ELR (cell line): Measurements from ENCODE around the gene TBCK.
"Not testable (repeated sequence)": the region's sequence is repeated elsewhere in the genome, so short reads cannot be mapped to it uniquely, and the experiment has no call there.

Experiments
- DNase-seq: peaks from one replicate; pipeline ENCODE4 v3.0.0-alpha.2; 2015; ENCODE audit warnings: low read depth

Gene TBCK

GRCh38 chr4:106315968-106316772 lies at the start of gene TBCK, which contains the start of gene AIMP1:
TSS of gene TBCK (minus strand) at chr4:106316209. CDS start at chr4:106308960, 7,249 bp downstream.
TSS of gene AIMP1 (plus strand) at chr4:106316550. CDS start at chr4:106325010, 8,460 bp downstream.
- peak; percentile 92 for DNase-seq

DNA sequence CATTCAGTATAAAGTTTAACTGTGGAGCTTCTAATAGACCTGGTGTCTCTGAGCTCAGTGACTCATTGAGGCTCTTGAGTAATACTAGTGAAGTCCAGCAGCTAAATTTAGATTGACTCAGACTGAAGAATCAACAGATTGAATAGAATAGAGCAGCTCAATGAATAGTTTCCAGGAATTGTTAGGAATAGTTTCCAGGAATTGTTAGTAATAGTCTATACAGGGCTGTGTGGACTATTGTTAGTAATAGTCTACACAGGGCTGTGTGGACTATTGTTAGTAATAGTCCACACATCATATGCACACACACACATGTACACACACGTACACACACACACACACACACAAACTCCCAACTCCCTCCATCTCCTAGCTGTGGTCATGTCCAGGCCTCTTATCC lies 49.6 kb upstream of the TBCK start:
- peak; percentile 93 for DNase-seq

- no peak for DNase-seq
Measured at GRCh38 chr4:106364282-106364681, 48.3 kb upstream of the TBCK start.

GRCh38 chr4:106362086-106362825 lies 46.2 kb upstream of the TBCK start:
- DNase-seq: no peak

GRCh38 chr4:106358899-106359298 lies 42.9 kb upstream of the TBCK start:
- peak; percentile 87 for DNase-seq

DNA sequence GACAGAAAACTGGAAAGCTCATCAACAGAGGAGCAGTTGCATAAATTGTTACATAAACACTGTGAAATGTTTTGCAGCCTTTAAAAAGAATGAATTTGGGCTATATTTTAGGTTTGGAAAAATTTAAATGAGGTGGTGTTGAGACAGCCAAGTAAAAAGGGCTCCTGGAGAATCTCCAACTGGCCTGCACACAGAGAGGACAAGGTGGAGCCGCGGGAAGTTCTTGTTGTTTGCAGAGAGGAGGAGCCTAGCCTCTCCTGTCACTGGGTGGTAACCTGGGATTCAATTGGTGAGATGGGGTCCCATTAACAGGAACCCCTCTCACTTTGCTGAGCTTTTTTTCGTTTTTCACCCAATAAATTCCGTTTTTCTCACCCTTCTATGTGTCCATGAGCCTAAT lies 39.2 kb upstream of the TBCK start:
- DNase-seq: no peak

DNA sequence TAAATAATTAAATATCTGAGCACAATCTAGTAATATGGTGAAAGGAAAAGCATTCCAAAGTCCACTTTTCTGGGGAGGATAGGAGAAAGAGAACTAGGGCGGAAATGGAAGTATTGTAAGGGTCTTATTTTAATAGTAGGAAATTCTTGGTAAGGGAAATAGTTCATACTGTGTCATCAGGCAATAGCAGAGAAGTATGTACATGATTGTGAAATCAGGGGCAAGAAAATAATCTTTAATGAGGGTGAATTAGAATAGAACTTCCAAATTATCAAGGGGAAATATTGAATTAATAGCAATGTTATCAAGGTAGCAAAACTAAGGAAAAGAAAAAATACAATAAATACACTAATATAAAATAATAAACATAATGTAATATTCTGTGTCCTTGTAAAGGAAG lies 37.8 kb upstream of the TBCK start:
- no peak for DNase-seq

- no peak for DNase-seq
Measured at GRCh38 chr4:106351016-106351415, 35.0 kb upstream of the TBCK start.

GRCh38 chr4:106347167-106347566 lies 31.2 kb upstream of the TBCK start:
- DNase-seq: no peak

DNA sequence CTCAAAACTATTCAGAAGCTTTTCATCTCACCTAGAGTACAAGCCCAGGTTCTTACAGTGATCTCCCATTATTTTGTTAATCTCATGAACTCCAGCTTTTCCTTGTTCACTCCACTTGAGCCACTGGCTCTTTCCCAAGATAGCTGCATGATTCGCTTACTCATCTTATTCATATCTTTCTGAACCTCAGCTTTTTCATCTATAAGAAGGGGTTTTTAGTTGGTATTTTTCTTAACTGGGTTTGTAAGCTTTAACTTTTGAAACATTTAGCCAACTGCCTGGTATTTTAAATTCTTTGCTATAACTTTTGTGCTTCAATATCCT lies 28.6 kb upstream of the TBCK start:
- no peak for DNase-seq

DNA sequence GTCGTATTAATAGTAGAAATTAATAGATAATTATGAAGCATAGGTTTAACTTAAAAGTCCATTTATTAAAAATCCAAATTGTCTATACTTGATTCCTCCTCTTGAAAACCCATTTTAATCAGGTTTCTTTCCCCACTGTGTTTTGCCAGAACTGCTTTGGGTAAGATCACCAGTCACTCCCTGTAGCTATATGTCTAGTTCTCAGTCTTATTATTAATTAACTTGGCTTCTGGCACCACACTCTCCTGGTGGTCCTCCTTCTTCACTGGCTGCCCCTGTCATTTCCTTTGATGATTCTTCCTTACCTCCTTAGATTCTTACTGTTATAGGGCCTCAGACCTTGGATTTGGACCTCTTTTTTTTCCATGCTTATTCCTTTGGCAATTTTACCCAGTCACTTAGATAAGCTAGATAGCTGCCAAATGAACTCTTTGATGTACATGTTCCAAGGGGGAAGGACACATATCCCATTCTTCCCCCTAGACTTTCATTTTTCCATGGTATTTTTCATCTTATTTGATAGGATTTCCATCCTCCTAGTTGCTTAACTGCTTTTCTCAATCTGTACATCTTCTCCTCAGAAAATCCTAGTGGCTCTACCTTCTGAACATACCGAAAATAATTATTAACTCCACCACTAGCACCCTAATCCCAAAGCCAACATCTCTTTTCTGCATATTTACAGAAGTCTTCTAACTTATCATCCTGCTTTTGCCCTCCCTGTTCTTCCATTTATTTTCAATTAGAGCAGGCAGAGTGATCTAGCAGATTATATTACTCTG lies 28.0 kb upstream of the TBCK start:
- DNase-seq: no peak

DNA sequence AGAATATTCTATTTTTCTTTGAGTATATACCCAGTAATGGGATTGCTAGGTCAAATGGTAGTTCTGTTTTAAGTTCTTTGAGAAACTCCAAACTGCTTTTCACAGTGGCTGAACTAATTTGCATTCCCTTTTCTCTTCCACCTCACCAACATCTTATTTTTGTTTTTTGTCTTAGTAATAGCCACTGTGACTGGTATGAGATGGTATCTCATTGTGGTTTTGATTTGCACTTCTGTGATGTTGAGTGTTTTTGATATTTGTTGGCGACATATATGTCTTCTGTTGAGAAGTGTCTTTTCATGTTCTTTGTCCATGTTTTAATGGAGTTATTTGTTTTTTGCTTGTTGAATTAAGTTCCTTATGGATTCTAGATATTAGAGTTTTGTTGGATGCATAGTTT lies 24.8 kb upstream of the TBCK start:
- DNase-seq: peak; percentile 7

DNA sequence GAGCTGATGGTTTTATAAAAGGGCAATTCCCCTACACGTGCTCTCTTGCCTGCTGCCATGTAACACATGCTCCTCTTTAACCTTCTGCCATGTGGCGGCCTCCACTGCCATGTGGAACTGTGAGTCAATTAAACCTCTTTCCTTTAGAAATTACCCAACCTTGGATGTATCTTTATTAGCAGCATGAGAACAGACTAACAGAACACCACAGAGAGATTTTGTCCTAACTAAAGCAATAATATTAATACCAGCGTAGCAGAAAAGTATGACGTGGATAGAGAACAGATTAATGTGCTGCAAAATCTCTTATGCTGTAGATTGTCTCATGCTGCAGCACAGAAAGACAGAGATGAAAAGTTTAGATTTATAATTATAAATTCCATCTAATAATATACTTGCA lies 23.4 kb upstream of the TBCK start:
- DNase-seq: no peak

DNA sequence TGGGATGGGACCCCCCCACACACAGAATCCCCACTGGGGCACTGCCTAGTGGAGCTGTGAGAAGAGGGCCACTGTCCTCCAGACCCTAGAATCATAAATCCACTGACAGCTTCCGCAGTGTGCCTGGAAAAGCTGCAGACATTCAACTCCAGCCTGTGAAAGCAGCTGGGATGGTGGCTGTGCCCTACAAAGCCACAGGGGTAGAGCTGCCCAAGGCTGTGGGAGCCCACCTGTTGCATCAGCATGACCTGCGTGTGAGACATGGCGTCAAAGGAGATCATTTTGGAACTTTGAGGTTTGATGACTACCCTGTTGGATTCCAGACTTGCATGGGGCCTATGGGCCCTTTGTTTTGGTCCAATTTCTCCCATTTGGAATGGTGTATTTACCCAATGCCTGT lies 22.7 kb upstream of the TBCK start:
- no peak for DNase-seq

DNA sequence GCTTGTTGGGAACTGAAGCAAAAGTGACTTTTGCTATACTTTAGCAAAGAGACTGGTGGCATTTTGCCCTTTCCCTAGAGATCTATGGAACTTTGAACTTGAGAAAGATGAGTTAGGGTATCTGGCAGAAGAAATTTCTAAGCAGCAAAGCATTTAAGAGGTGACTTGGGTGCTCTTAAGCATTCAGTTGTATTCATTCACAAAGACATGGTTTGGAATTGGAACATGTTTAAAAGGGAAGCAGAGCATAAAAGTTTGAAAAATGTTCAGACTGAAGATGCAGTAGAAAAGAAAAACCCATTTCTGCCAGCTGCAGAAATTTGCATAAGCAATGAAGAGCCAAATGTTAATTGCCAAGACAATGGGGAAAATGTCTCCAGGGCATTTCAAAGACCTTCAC lies 21.9 kb upstream of the TBCK start:
- no peak for DNase-seq

- DNase-seq: no peak
Measured at GRCh38 chr4:106336618-106337017, 20.6 kb upstream of the TBCK start.

GRCh38 chr4:106334741-106335470 lies 18.9 kb upstream of the TBCK start:
- no peak for DNase-seq

- no peak for DNase-seq
Measured at GRCh38 chr4:106333186-106333585, 17.2 kb upstream of the TBCK start.

DNA sequence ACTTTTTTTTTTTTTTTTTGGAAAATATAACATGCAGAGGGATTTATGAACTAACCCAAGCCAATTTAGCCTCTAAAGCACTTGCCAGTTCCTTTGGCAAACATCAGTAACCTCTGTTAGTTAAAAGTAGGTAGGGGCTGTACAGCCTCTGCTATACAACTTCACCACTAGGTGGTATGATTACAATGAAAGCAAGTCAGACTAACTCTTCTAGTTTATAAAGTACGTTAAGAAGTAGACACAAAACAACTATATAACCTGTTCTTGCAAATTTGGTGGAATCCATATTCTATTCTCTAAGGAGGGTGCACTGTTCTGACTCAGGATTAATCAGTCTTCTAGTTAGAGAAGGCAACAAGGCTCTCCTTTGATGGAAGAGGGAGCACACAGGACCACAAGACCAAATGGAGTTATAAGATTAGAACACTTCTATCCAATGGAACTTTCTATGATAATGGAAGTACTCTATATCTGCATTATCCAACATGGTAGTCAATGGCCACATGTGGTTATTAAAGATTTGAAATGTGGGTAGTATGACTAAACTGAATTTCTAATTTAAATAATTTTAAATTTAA lies 13.1 kb upstream of the TBCK start:
- peak; percentile 59 for DNase-seq

GRCh38 chr4:106325800-106326199 lies 9.8 kb upstream of the TBCK start:
- no peak for DNase-seq

DNA sequence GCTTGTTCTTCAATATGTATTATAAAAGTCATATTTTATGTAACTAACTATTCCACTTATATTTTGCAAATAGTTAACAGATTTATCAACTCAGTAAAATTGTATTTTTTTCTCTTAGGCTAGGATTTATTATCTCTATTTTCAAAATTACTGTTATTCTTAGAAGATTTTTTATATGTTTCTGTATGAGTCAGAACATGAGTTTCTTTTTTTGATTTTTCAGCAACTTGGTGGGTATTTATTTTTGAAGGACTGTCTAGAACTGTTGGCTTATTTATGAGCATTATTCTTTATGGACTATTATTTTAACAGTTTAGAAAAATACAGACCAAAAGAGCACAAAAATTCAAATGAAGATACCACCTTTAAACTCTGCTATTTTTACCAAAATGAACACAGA lies 7.1 kb upstream of the TBCK start:
- no peak for DNase-seq

- not testable (repeated sequence) for DNase-seq
Measured at GRCh38 chr4:106321814-106322213, 5.8 kb upstream of the TBCK start.
